ENCODE data around the gene RASA3.

The RASA3 gene

GRCh38 chr13:114097893-114098688, 34.3 kb downstream of the RASA3 start:
- no peak for DNase-seq

- DNase-seq, result no peak
These were observed 35.1 kb downstream of the RASA3 start for GRCh38 chr13:114097212-114097892.

GRCh38 chr13:114096811-114097211, 35.6 kb downstream of the RASA3 start:
- DNase-seq, result no peak

GRCh38 chr13:114096031-114096485, 36.4 kb downstream of the RASA3 start:
- no peak for DNase-seq

GRCh38 chr13:114095486-114095885, 36.9 kb downstream of the RASA3 start:
- DNase-seq, result no peak

- DNase-seq, result no peak
These were observed 39.3 kb downstream of the RASA3 start for GRCh38 chr13:114093118-114093517.

- no peak for DNase-seq
These were observed 40.0 kb downstream of the RASA3 start for GRCh38 chr13:114092468-114092867.

GRCh38 chr13:114090476-114090875, 41.9 kb downstream of the RASA3 start:
- no peak for DNase-seq

- DNase-seq, result no peak
These were observed 42.5 kb downstream of the RASA3 start for GRCh38 chr13:114089751-114090400.

- DNase-seq, result no peak
These were observed 43.1 kb downstream of the RASA3 start for GRCh38 chr13:114089341-114089740.

- no peak for DNase-seq
These were observed 43.6 kb downstream of the RASA3 start for GRCh38 chr13:114088863-114089262.

- no peak for DNase-seq
These were observed 44.2 kb downstream of the RASA3 start for GRCh38 chr13:114088234-114088633.

GRCh38 chr13:114087430-114087829, 45.0 kb downstream of the RASA3 start:
- no peak for DNase-seq

GRCh38 chr13:114082849-114083645, 49.4 kb downstream of the RASA3 start:
- DNase-seq, result no peak

GRCh38 chr13:114081761-114082681, 50.4 kb downstream of the RASA3 start:
- DNase-seq, result no peak

- no peak for DNase-seq
These were observed 51.5 kb downstream of the RASA3 start for GRCh38 chr13:114080739-114081561.

GRCh38 chr13:114079601-114080536, 52.6 kb downstream of the RASA3 start:
- no peak for DNase-seq

- DNase-seq, result no peak
These were observed 53.7 kb downstream of the RASA3 start for GRCh38 chr13:114078461-114079451.

Data from MV-4-11 (cell line).